GM19324 (cell line): ENCODE results near the gene FANCG.

ENCODE experiments used
- ATAC-seq: cut with Tn5 transposase; IDR thresholded peaks from one replicate; pipeline ENCODE4 v1.9.1; 2021; ENCODE audit warnings: mild to moderate bottlenecking, moderate library complexity; ENCODE audit not compliant: unreplicated experiment, low FRiP score

Gene FANCG

GRCh38 chr9:35069020-35069419, 10.7 kb downstream of the FANCG start:
- no peak for ATAC-seq

DNA sequence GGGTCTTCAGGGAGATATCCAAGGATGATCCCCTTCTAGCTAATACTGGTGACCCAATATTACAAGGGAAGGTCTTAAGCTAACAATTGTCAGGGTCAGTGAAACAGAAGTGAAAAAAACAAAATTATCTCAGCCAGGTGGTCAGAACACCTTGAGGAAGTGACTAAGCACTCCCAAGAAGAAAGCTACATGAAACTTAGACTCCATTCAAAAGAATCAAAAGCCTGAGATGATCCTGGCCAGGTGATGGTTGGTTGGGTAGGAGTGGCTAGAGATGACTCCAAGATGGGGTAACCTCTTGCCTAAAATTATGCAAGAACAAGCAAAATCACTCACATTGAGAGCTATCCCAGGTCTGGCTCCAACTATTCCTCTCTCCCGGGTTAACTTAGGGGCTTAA, 12.7 kb downstream of the FANCG start:
- no peak for ATAC-seq

GRCh38 chr9:35060548-35061207, 19.1 kb downstream of the FANCG start:
- no peak for ATAC-seq

GRCh38 chr9:35059438-35059837, 20.3 kb downstream of the FANCG start:
- ATAC-seq = no peak

- ATAC-seq = no peak
These were observed 22.5 kb downstream of the FANCG start for GRCh38 chr9:35057271-35057620.

DNA sequence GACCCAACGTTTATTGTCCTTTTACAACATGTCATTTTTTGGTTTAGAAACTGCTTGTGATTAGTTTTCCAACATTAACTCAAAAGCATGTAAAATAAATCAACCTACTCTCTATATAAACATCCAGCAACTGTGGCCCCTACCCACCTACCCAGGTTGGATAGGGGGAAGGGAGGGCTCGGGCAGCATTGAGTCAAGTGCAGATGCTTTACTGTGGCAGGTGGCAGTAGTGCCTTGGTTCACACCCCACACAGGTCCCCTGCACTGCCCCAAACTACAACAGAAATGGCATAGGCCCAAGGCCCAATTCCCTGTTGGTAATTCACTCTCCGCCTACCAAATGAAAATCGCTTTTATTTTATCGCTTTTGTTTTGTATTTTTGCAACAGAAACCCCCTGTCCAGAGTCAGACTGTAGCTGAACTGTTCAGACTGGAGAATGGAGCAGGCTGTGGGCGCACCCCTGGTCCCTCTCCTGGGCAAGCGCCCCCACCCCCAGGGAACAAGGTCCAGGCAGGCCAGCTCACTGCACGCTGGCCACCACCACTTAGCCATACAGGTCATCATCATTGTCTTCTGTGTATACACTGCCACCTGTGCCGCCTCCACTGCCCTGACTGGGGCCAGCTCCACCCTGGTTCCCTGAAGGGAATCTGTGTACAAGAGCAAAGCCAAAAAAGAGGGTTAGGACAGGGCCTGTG, 23.0 kb downstream of the FANCG start:
- ATAC-seq = no peak

DNA sequence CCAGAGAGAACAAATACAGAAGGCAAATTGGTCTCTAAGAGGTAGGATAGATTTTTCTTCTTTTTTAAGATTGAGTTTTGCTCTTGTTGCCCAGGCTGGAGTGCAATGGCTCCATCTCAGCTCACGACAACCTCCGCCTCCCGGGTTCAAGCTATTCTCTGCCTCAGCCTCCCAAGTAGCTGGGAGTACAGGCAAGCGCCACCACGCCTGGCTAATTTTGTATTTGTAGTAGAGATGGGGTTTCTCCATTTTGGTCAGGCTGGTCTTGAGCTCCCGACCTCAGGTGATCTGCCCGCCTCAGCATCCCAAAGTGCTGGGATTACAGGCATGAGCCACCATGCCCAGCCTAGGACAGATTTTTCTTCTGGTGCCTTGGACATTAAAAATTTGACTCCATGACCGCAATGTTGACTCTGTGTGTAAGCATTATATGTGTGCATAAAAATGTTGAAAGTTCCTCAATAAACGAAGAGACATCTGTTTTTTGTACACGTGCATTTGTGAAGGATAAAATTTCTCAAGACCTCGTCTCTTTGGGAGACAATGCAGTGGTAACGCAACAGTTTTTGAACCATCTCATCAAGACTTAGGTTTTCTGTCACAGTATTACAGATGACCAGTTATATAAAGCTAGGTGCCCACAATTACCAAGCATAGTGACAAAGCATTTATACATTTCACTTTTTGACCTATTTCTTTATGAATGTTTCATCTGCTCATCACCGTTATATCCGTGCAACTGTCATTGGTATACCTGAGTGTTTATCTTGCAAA, 24.7 kb downstream of the FANCG start:
- ATAC-seq = no peak

DNA sequence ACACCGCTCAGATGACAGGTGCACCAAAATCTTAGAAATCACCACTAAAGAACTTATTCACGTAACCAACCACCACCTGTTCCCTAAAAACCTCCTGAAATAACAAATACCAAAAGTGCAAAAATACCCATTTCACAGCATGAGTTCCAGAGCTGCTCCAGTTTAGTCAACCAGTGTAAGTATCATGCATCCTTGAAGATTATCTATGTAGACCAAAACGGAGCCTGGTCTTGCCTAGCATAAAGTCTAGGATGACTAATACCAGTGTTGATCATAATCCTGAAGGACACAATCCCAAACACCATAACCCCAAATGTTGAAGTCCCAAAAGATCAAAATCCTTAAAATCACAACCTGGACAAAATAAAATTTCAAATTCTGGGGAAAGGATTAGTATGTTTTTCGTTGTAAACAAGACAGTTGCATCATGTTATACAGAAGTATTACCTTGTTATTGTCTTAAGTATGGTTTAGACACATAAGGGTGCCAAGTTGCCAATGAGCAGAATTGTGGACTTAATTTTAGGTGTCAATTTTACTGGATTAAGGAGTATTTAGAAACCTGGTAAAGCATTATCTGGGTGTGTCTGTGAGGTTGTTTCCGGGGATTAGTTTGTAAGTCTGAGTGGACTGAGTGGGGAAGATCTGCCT, 25.4 kb downstream of the FANCG start:
- ATAC-seq = no peak

DNA sequence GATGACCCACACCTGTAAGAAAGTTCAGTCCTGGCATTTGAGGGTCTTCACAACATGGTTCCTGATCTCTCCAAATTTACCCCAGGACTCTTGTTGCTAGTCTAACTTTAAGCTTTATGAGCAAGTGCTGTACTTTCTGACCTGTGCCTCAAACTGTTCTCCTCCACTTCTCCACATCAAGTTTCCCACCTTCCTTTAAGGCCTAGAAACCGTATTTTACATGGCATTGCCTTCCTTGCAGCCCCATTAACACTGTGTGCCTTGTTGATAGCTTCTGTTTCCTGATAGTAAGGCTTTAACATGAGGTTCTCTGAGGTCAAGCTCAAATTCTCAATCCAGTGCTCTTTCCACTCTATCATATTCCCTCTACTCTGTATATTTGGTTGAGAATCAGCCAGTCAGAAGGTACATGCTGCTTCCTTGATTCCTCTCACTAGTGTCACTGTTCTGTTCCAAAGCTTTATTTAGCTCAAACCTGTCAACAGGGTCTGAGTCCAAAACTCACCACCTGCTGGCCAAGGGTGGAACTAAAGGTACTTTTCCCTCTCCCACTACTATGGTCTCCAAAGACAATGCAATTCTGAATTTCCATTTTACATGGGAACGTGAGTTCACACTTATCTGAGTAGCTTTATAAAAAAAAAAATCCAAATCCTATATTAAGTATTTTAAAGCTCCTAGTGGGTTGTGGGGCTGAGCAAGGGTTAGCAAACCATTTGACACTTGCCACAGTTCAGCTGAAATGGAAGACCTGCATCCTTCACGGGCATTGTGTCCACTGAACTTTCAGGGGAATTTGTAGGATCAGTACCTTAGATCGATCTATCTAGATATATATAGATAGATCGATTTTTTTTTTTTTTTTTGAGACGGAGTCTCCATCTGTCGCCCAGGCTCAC, 28.4 kb downstream of the FANCG start:
- no peak for ATAC-seq

DNA sequence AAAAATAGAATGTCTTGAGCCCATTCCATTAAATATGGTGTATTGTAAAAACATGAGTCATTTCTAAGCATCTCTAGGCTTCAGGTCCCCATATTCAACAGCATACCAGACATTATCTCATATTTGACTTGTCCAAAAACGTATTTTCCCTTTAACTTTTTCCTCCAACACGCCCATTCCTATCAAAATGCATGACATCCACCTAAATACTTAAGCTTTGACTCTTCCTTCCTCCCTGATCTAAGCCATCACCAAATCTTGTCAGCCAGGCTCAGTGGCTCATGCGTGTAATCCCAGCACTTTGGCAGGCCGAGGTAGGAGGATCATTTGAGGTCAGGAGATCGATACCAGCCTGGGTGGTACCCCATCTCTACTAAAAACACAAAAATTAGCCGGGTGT, 31.2 kb downstream of the FANCG start:
- no peak for ATAC-seq

- ATAC-seq = no peak
These were observed 35.7 kb downstream of the FANCG start for GRCh38 chr9:35044071-35044470.

GRCh38 chr9:35042891-35043545, 36.7 kb downstream of the FANCG start:
- ATAC-seq = no peak

GRCh38 chr9:35042081-35042604, 37.6 kb downstream of the FANCG start:
- no peak for ATAC-seq

DNA sequence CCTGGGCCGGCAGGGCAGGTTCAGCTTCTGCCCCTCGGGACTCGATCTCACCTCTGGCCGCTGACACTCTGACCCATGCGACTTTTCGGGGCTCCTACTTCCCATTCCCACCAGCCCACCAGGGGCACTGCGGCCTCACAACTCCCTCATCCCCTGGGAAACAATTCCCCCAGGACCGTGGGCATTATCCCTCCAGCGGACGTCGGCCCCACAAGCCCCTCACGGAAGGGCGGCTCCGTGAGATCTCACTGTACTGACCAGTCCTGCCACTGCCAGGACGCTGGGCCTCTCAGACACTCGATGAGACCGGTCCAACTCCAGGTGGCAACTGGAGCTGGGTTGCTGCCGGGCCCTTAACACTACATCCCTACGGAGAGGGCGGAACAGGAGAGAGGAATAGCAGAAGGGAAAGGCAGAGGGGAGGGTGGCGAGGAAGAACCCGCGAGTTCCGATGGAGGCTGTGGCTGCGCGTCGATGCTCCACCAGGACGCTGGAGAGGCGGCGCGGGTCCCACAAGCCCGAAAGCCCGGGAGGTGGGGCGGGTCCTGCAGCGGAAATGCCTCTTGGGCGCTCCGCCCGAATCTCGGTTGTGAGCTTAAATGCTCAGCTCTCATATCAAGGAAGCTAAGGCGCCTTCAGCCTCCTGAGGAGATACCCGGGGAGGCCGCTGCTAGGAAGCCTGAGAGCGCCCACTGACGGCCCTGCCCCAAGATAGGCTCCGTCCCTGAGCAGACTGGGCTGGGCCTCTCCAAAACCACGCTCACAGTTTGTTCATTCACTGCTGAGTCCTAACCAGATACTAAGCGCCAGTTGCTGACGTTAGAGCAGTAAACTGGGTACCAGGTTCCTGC, 43.7 kb downstream of the FANCG start:
- ATAC-seq = no peak

DNA sequence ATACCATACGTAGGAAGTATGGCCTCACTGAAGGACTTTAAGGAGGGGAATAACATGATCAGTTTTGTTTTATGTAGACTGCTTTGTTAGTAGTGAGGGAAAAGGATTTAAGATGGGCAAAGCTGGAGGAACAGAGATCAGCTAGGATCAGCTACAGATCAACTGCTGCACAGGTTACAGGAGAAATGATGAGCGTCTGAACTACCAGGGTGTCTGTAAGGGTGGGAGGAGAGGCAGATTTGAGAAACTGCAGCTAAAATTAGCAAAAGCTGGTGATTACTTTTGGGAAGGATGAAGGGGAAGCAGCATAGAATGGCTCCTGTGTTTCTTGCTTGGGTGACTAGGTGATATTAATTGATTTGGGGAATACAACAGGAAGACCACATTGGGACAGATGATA, 46.6 kb downstream of the FANCG start:
- ATAC-seq = no peak

GRCh38 chr9:35029852-35030251, 49.9 kb downstream of the FANCG start:
- no peak for ATAC-seq

- no peak for ATAC-seq
These were observed 50.5 kb downstream of the FANCG start for GRCh38 chr9:35029241-35029640.

- no peak for ATAC-seq
These were observed 51.4 kb downstream of the FANCG start for GRCh38 chr9:35028341-35028740.

DNA sequence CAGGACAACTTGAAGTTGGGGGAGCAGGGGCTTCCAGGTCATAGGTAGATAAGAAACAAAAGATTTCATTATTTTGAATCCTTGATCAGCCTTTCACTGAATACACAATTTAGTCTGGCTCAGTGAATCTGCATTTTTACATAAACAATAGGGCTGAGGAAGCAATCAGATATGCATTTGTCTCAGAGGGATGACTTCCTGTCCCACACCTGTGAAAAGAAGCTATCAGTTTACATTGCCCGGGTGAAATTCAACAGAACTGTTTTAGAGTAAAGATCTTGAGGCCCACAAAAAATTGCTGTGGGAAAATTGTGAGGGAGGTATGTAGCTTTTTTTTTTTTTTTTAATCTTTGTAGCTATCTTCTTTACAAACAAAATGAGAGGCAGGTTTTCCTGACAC, 51.9 kb downstream of the FANCG start:
- no peak for ATAC-seq
